HEK293 (cell line): Measurements from ENCODE around the gene GNAI2.

ENCODE experiments used
- GLIS2 ChIP-seq: fragments of 450-650 bp; formaldehyde crosslinking; IDR thresholded peaks from 2 replicates; pipeline ENCODE4 v1.5.1; 2016; ENCODE audit warnings: missing biosample characterization, missing genetic modification characterization
- IKZF3 ChIP-seq: fragments of 450-650 bp; IDR thresholded peaks from 2 replicates; pipeline ENCODE4 v1.5.0; 2018; ENCODE audit warnings: missing biosample characterization, mild to moderate bottlenecking, missing genetic modification characterization, moderate library complexity
- KLF8 ChIP-seq: fragments of 450-650 bp; formaldehyde crosslinking; IDR thresholded peaks from 2 replicates; pipeline ENCODE4 v1.5.1; 2016; ENCODE audit warnings: missing biosample characterization, missing genetic modification characterization
- SP2 ChIP-seq: fragments of 450-650 bp; formaldehyde crosslinking; IDR thresholded peaks from 2 replicates; pipeline ENCODE4 v1.5.1; 2016; ENCODE audit warnings: missing biosample characterization, missing genetic modification characterization
- WT1 ChIP-seq: fragments of 450-650 bp; formaldehyde crosslinking; IDR thresholded peaks from 2 replicates; pipeline ENCODE4 v1.5.1; 2016; ENCODE audit warnings: missing biosample characterization, missing genetic modification characterization
- ZFHX2 ChIP-seq: fragments of 450-650 bp; formaldehyde crosslinking; conservative IDR thresholded peaks from 2 replicates; pipeline ENCODE4 v1.5.1; 2016; ENCODE audit warnings: missing biosample characterization, missing genetic modification characterization
- ZNF214 ChIP-seq: fragments of 450-650 bp; formaldehyde crosslinking; IDR thresholded peaks from 2 replicates; pipeline ENCODE4 v1.5.1; 2017; ENCODE audit warnings: missing biosample characterization, mild to moderate bottlenecking, missing genetic modification characterization, borderline replicate concordance
- ZNF324 ChIP-seq: fragments of 450-650 bp; formaldehyde crosslinking; IDR thresholded peaks from 2 replicates; pipeline ENCODE4 v1.5.1; 2016; ENCODE audit warnings: missing biosample characterization, missing genetic modification characterization
- ZNF433 ChIP-seq: fragments of 450-650 bp; formaldehyde crosslinking; IDR thresholded peaks from 2 replicates; pipeline ENCODE4 v1.5.1; 2016; ENCODE audit warnings: missing biosample characterization, missing genetic modification characterization, low read depth
- ZNF501 ChIP-seq: fragments of 450-650 bp; formaldehyde crosslinking; IDR thresholded peaks from 2 replicates; pipeline ENCODE4 v1.5.1; 2016; ENCODE audit warnings: missing biosample characterization, missing genetic modification characterization
- ZNF510 ChIP-seq: fragments of 450-650 bp; formaldehyde crosslinking; IDR thresholded peaks from 2 replicates; pipeline ENCODE4 v1.5.1; 2018; ENCODE audit warnings: mild to moderate bottlenecking, missing genetic modification characterization, missing biosample characterization; ENCODE audit not compliant: insufficient replicate concordance
- ZNF561 ChIP-seq: fragments of 450-650 bp; IDR thresholded peaks from 2 replicates; pipeline ENCODE4 v1.5.1; 2018; ENCODE audit warnings: missing biosample characterization, missing genetic modification characterization, borderline replicate concordance
- ZNF76 ChIP-seq: fragments of 450-650 bp; formaldehyde crosslinking; IDR thresholded peaks from 2 replicates; pipeline ENCODE4; 2016; ENCODE audit warnings: low read depth, missing biosample characterization, missing genetic modification characterization, borderline replicate concordance
- ZXDB ChIP-seq: fragments of 450-650 bp; formaldehyde crosslinking; IDR thresholded peaks from 2 replicates; pipeline ENCODE4 v1.5.1; 2016; ENCODE audit warnings: missing biosample characterization, missing genetic modification characterization
- TF ChIP-seq, protein P1 (sequence below): fragments of 450-650 bp; IDR thresholded peaks from 2 replicates; pipeline ENCODE4 v1.5.1; 2018; ENCODE audit warnings: missing biosample characterization, mild to moderate bottlenecking, missing genetic modification characterization
- TF ChIP-seq, protein P2 (sequence below): fragments of 450-650 bp; formaldehyde crosslinking; IDR thresholded peaks from 2 replicates; pipeline ENCODE4 v1.5.1; 2016; ENCODE audit warnings: missing biosample characterization, missing genetic modification characterization
- TF ChIP-seq, protein P3 (sequence below): fragments of 450-650 bp; formaldehyde crosslinking; IDR thresholded peaks from 2 replicates; pipeline ENCODE4 v1.5.1; 2016; ENCODE audit warnings: missing biosample characterization, missing genetic modification characterization
- TF ChIP-seq, protein P4 (sequence below): fragments of 450-650 bp; formaldehyde crosslinking; IDR thresholded peaks from 2 replicates; pipeline ENCODE4 v1.5.1; 2016; ENCODE audit warnings: missing biosample characterization, missing genetic modification characterization
- TF ChIP-seq, protein P5 (sequence below): fragments of 450-650 bp; formaldehyde crosslinking; IDR thresholded peaks from 2 replicates; pipeline ENCODE4 v1.5.1; 2016; ENCODE audit warnings: missing biosample characterization, missing genetic modification characterization
- TF ChIP-seq, protein P6 (sequence below): fragments of 450-650 bp; formaldehyde crosslinking; IDR thresholded peaks from 2 replicates; pipeline ENCODE4 v1.5.1; 2016; ENCODE audit warnings: missing biosample characterization, missing genetic modification characterization
- TF ChIP-seq, protein P7 (sequence below): fragments of 450-650 bp; formaldehyde crosslinking; conservative IDR thresholded peaks from 2 replicates; pipeline ENCODE4 v1.5.1; 2016; ENCODE audit warnings: low read depth, missing biosample characterization, missing genetic modification characterization

GNAI2 gene

DNA sequence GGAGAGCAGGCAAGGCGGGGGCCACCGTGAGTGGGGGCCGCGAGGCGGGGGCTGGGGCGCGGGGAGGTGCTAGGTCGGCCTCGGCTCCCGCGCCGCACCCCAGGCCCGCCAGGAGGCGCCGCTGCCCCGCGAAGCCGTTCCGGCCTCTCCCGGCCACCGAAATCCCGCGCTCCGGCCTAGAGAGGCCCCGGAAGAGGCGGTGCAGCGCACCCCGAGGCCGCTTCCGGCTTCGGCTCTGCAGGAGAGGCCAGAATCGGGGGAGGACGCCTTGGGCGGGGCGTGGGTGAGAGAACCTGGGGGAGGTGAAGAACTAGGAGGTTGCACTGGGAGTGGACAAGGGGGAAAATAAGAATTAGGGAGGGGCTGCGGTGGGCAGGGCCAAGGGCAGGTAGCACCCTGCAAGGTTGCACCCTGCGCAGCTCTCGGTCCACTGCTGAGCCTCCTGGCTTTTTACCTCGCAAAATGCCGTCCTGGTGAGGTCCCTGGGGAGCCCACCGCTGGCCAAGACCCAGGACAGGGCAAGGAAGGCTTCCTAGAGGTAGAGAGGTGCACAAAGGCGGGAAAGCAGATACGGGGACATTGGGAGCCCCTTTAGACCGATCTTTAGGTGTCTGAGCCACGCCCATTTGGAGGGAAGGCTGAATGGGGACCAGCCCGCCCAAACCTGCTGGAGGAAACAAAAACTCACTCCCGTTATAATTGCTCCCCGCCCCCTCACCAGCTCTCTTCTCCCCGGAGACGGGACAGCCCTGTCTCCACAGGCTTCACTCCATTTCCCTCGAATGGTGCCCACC is 8.4 kb upstream of the GNAI2 start (continued):
- TF ChIP-seq ZXDB (tag by site-specific recombination), result peak; percentile 50; the same call in 1 of the 2 replicates
- TF ChIP-seq, protein P1, sequence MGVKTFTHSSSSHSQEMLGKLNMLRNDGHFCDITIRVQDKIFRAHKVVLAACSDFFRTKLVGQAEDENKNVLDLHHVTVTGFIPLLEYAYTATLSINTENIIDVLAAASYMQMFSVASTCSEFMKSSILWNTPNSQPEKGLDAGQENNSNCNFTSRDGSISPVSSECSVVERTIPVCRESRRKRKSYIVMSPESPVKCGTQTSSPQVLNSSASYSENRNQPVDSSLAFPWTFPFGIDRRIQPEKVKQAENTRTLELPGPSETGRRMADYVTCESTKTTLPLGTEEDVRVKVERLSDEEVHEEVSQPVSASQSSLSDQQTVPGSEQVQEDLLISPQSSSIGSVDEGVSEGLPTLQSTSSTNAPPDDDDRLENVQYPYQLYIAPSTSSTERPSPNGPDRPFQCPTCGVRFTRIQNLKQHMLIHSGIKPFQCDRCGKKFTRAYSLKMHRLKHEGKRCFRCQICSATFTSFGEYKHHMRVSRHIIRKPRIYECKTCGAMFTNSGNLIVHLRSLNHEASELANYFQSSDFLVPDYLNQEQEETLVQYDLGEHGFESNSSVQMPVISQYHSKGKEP (tag by site-specific recombination), result peak; percentile 69
- peak; percentile 37 for TF ChIP-seq WT1 (tag by site-specific recombination)
- TF ChIP-seq, protein P2, sequence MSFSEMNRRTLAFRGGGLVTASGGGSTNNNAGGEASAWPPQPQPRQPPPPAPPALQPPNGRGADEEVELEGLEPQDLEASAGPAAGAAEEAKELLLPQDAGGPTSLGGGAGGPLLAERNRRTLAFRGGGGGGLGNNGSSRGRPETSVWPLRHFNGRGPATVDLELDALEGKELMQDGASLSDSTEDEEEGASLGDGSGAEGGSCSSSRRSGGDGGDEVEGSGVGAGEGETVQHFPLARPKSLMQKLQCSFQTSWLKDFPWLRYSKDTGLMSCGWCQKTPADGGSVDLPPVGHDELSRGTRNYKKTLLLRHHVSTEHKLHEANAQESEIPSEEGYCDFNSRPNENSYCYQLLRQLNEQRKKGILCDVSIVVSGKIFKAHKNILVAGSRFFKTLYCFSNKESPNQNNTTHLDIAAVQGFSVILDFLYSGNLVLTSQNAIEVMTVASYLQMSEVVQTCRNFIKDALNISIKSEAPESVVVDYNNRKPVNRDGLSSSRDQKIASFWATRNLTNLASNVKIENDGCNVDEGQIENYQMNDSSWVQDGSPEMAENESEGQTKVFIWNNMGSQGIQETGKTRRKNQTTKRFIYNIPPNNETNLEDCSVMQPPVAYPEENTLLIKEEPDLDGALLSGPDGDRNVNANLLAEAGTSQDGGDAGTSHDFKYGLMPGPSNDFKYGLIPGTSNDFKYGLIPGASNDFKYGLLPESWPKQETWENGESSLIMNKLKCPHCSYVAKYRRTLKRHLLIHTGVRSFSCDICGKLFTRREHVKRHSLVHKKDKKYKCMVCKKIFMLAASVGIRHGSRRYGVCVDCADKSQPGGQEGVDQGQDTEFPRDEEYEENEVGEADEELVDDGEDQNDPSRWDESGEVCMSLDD, result peak; percentile 69; the same call in 1 of the 2 replicates
- peak; percentile 95 for TF ChIP-seq GLIS2 (tag by site-specific recombination)
- TF ChIP-seq, protein P3, sequence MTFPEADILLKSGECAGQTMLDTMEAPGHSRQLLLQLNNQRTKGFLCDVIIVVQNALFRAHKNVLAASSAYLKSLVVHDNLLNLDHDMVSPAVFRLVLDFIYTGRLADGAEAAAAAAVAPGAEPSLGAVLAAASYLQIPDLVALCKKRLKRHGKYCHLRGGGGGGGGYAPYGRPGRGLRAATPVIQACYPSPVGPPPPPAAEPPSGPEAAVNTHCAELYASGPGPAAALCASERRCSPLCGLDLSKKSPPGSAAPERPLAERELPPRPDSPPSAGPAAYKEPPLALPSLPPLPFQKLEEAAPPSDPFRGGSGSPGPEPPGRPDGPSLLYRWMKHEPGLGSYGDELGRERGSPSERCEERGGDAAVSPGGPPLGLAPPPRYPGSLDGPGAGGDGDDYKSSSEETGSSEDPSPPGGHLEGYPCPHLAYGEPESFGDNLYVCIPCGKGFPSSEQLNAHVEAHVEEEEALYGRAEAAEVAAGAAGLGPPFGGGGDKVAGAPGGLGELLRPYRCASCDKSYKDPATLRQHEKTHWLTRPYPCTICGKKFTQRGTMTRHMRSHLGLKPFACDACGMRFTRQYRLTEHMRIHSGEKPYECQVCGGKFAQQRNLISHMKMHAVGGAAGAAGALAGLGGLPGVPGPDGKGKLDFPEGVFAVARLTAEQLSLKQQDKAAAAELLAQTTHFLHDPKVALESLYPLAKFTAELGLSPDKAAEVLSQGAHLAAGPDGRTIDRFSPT (tag by site-specific recombination), result peak; percentile 27; the same call in 1 of the 2 replicates
- no peak for TF ChIP-seq ZNF214 (tag by site-specific recombination)
- TF ChIP-seq, protein P4, sequence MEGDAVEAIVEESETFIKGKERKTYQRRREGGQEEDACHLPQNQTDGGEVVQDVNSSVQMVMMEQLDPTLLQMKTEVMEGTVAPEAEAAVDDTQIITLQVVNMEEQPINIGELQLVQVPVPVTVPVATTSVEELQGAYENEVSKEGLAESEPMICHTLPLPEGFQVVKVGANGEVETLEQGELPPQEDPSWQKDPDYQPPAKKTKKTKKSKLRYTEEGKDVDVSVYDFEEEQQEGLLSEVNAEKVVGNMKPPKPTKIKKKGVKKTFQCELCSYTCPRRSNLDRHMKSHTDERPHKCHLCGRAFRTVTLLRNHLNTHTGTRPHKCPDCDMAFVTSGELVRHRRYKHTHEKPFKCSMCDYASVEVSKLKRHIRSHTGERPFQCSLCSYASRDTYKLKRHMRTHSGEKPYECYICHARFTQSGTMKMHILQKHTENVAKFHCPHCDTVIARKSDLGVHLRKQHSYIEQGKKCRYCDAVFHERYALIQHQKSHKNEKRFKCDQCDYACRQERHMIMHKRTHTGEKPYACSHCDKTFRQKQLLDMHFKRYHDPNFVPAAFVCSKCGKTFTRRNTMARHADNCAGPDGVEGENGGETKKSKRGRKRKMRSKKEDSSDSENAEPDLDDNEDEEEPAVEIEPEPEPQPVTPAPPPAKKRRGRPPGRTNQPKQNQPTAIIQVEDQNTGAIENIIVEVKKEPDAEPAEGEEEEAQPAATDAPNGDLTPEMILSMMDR (tag by site-specific recombination), result peak; percentile 56
- no peak for TF ChIP-seq ZNF510
- TF ChIP-seq ZNF561 (tag by site-specific recombination), result peak; percentile 70; the same call in 1 of the 2 replicates
- TF ChIP-seq, protein P5, sequence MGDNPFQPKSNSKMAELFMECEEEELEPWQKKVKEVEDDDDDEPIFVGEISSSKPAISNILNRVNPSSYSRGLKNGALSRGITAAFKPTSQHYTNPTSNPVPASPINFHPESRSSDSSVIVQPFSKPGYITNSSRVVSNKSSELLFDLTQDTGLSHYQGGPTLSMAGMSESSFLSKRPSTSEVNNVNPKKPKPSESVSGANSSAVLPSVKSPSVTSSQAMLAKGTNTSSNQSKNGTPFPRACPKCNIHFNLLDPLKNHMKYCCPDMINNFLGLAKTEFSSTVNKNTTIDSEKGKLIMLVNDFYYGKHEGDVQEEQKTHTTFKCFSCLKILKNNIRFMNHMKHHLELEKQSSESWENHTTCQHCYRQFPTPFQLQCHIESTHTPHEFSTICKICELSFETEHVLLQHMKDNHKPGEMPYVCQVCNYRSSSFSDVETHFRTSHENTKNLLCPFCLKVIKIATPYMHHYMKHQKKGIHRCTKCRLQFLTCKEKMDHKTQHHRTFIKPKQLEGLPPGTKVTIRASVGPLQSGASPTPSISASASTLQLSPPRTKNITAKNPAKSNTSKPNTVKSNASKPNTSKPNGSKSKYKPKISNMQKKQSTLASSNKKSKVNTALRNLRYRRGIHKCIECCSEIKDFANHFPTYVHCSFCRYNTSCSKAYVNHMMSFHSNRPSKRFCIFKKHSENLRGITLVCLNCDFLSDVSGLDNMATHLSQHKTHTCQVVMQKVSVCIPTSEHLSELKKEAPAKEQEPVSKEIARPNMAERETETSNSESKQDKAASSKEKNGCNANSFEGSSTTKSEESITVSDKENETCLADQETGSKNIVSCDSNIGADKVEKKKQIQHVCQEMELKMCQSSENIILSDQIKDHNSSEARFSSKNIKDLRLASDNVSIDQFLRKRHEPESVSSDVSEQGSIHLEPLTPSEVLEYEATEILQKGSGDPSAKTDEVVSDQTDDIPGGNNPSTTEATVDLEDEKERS, result no peak
- peak; percentile 88 for TF ChIP-seq KLF8
- TF ChIP-seq SP2, result peak; percentile 91
- peak; percentile 92 for TF ChIP-seq ZFHX2
- TF ChIP-seq ZNF433 (tag by site-specific recombination), result no peak
- TF ChIP-seq ZNF501 (tag by site-specific recombination), result peak; percentile 41; the same call in 1 of the 2 replicates
- TF ChIP-seq ZNF324 (tag by site-specific recombination), result 0 out of 2 replicates have a peak, but pooled peaks have one; percentile 48
- TF ChIP-seq, protein P6, sequence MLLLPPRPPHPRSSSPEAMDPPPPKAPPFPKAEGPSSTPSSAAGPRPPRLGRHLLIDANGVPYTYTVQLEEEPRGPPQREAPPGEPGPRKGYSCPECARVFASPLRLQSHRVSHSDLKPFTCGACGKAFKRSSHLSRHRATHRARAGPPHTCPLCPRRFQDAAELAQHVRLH (tag by site-specific recombination), result peak; percentile 12; the same call in 1 of the 2 replicates
- TF ChIP-seq, protein P7, sequence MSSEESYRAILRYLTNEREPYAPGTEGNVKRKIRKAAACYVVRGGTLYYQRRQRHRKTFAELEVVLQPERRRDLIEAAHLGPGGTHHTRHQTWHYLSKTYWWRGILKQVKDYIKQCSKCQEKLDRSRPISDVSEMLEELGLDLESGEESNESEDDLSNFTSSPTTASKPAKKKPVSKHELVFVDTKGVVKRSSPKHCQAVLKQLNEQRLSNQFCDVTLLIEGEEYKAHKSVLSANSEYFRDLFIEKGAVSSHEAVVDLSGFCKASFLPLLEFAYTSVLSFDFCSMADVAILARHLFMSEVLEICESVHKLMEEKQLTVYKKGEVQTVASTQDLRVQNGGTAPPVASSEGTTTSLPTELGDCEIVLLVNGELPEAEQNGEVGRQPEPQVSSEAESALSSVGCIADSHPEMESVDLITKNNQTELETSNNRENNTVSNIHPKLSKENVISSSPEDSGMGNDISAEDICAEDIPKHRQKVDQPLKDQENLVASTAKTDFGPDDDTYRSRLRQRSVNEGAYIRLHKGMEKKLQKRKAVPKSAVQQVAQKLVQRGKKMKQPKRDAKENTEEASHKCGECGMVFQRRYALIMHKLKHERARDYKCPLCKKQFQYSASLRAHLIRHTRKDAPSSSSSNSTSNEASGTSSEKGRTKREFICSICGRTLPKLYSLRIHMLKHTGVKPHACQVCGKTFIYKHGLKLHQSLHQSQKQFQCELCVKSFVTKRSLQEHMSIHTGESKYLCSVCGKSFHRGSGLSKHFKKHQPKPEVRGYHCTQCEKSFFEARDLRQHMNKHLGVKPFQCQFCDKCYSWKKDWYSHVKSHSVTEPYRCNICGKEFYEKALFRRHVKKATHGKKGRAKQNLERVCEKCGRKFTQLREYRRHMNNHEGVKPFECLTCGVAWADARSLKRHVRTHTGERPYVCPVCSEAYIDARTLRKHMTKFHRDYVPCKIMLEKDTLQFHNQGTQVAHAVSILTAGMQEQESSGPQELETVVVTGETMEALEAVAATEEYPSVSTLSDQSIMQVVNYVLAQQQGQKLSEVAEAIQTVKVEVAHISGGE, result peak; percentile 95
- peak; percentile 7; the same call in 1 of the 2 replicates for TF ChIP-seq ZNF76 (tag by site-specific recombination)
- TF ChIP-seq IKZF3 (tag by site-specific recombination), result peak; percentile 62
